Measurements from ENCODE around the gene RBFOX2. TPM values are rescaled to one million over a fixed set of nuclear protein-coding genes. Genes with fewer than 3 reads are reported as not detected.

The RBFOX2 gene
- total and polyA plus RNA-seq, 2 experiments from 2014 or later: 88.8 to 131 TPM

DNA sequence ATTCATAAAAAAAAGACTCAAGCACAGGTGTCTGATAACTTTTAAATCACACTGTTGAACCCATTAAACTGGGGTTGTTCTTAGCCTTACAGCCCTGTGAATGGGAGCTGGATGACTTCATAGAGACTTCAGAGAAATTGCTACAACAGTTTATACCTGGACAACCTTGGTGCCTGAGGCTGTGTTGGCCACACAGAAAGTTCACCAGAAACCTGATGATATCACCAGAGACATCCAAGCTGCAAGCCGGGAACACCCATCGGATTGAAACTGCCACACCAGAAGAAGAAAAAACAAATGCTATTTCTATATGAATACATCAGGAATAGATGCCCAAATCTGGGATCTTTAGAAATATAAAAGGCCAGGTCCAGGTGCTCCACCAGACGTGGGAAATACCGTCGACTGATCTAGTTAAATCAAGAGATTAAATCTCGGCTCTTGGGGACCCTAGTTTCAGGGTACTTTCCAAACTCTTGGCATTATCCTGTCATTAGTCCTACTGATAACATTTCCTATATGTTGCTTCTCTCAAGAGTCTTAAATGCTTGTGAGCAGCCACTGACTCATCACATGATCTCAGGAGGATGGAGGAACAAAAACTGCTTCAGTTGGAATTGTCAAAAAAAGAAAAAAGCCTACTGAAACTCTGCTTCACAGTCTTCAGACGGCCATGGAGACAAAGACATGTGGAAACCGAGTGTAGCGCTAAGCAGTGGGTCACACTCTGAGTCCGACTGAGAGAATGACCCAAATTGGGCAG lies 339.5 kb downstream of the RBFOX2 start:
- H3K4me3 ChIP-seq: no peak overlapping the region
- ATAC-seq (no peak), DNase-seq (ENCODE audit: low spot score) (no peak)
- no peak overlapping the region for H3K4me2 ChIP-seq
- no peak overlapping the region for H3K27ac ChIP-seq (ENCODE audit: low read depth)
- Mint-ChIP-seq H3K9me3 (no peaks in the 10 kb centered on the region), H3K36me3 (ENCODE audit: low read depth) (no peaks in the 10 kb centered on the region), H3K4me1 (no peaks in the 10 kb centered on the region), H3K27ac (no peak overlapping the region), H3K4me3 (no peak overlapping the region), H3K27me3 (ENCODE audit: insufficient read depth, low read depth, poor library complexity) (peaks cover 2% of the 10 kb centered on the region)
- no peaks in the 10 kb centered on the region for H4K20me1 ChIP-seq (replicated peaks; ENCODE audit: insufficient read depth)
- no peaks in the 10 kb centered on the region for H3K9me2 ChIP-seq (ENCODE audit: insufficient read depth)
- no peak for TF ChIP-seq POLR2AphosphoS5 (IDR thresholded peaks at IDR 0.05; ENCODE audit: low read depth)
- TF ChIP-seq, protein P1, sequence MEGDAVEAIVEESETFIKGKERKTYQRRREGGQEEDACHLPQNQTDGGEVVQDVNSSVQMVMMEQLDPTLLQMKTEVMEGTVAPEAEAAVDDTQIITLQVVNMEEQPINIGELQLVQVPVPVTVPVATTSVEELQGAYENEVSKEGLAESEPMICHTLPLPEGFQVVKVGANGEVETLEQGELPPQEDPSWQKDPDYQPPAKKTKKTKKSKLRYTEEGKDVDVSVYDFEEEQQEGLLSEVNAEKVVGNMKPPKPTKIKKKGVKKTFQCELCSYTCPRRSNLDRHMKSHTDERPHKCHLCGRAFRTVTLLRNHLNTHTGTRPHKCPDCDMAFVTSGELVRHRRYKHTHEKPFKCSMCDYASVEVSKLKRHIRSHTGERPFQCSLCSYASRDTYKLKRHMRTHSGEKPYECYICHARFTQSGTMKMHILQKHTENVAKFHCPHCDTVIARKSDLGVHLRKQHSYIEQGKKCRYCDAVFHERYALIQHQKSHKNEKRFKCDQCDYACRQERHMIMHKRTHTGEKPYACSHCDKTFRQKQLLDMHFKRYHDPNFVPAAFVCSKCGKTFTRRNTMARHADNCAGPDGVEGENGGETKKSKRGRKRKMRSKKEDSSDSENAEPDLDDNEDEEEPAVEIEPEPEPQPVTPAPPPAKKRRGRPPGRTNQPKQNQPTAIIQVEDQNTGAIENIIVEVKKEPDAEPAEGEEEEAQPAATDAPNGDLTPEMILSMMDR (conservative IDR thresholded peaks at IDR 0.05; ENCODE audit: low read depth in 2 of 2): no peak
- no peak for TF ChIP-seq CREB1 (CRISPR knock-in tag; IDR thresholded peaks at IDR 0.05; ENCODE audit: low read depth)
- H3K4me1 ChIP-seq (ENCODE audit: insufficient read depth): no peaks in the 10 kb centered on the region
- H3K79me2 ChIP-seq (replicated peaks; ENCODE audit: insufficient read depth): no peaks in the 10 kb centered on the region
- H3K36me3 ChIP-seq (ENCODE audit: insufficient read depth): no peaks in the 10 kb centered on the region
- no peaks in the 10 kb centered on the region for H3F3A ChIP-seq (replicated peaks; ENCODE audit: low read depth)
- no peaks in the 10 kb centered on the region for H3K27me3 ChIP-seq (ENCODE audit: insufficient read depth)
- no peak overlapping the region for H2AFZ ChIP-seq

Other genes starting within 250 kb of the RBFOX2 start
- not detected in 2 replicates for gene APOL3, start 131.9 kb upstream of the RBFOX2 start, total RNA-seq (2014; rRNA removed; shearing (Covaris generic))
- gene APOL3, start 131.9 kb upstream of the RBFOX2 start, polyA plus RNA-seq (2016; fragmentation: Nextera tagmentation; extraction: Ambion mirVana): not detected in 2 replicates
- not detected in 2 replicates for gene APOL4, start 173.0 kb upstream of the RBFOX2 start, total RNA-seq (2014; rRNA removed; shearing (Covaris generic))
- gene APOL4, start 173.0 kb upstream of the RBFOX2 start, polyA plus RNA-seq (2016; fragmentation: Nextera tagmentation; extraction: Ambion mirVana): not detected in 2 replicates
- 10.4 and 12.4 TPM in 2 replicates for gene APOL2, start 210.7 kb upstream of the RBFOX2 start, total RNA-seq (2014; rRNA removed; shearing (Covaris generic))
- 4.9 and 5.5 TPM in 2 replicates for gene APOL2, start 210.7 kb upstream of the RBFOX2 start, polyA plus RNA-seq (2016; fragmentation: Nextera tagmentation; extraction: Ambion mirVana)
- gene APOL1, start 224.3 kb upstream of the RBFOX2 start, total RNA-seq (2014; rRNA removed; shearing (Covaris generic)): not detected in 2 replicates
- 0.11 and 0.23 TPM in 2 replicates for gene APOL1, start 224.3 kb upstream of the RBFOX2 start, polyA plus RNA-seq (2016; fragmentation: Nextera tagmentation; extraction: Ambion mirVana)

Measured in GM23338 (cell line).